ENCODE results near the gene LAMA2. TPM values are rescaled to one million over a fixed set of nuclear protein-coding genes. Genes with fewer than 3 reads are reported as not detected.
"Not testable (repeated sequence)": the region's sequence is repeated elsewhere in the genome, so short reads cannot be mapped to it uniquely, and the experiment has no call there.

LAMA2 gene
- total RNA-seq, 2 experiments from 2014 or later, result 0.69 to 1.5 TPM

GRCh38 chr6:129084406-129084805 is 201.5 kb downstream of the LAMA2 start:
- CTCF ChIA-PET, result no interaction called here
- Mint-ChIP-seq H3K4me3 (no peak overlapping the region), H3K27me3 (peaks cover 6% of the 10 kb centered on the region), H3K36me3 (ENCODE audit: low read depth) (no peaks in the 10 kb centered on the region), H3K4me1 (ENCODE audit: low read depth) (no peaks in the 10 kb centered on the region), H3K27ac (no peak overlapping the region), H3K9me3 (peaks cover 2% of the 10 kb centered on the region)
- no peak for ATAC-seq
- intact Hi-C loops (cut with micrococcal nuclease), result no loop called here
- POLR2A ChIA-PET, result no interaction called here
- DNase-seq, result no peak
- TF ChIP-seq CTCF (IDR thresholded peaks at IDR 0.05), result no peak

DNA sequence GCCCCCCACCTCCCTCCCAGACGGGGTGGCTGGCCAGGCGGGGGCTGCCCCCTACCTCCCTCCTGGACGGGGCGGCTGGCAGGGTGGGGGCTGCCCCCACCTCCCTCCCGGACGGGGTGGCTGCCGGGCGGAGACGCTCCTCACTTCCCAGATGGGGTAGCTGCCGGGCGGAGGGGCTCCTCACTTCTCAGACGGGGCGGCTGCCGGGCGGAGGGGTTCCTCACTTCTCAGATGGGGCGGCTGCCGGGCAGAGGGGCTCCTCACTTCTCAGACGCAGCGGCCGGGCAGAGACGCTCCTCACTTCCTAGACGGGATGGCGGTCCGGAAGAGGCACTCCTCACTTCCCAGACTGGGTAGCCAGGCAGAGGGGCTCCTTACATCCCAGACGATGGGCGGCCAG is 205.5 kb downstream of the LAMA2 start:
- H3K4me1 Mint-ChIP-seq (ENCODE audit: low read depth); H3K4me3 Mint-ChIP-seq; H3K27me3 Mint-ChIP-seq; H3K36me3 Mint-ChIP-seq (ENCODE audit: low read depth); intact Hi-C loops (cut with micrococcal nuclease); H3K27ac Mint-ChIP-seq; ATAC-seq; H3K9me3 Mint-ChIP-seq; CTCF ChIA-PET; DNase-seq; POLR2A ChIA-PET: not testable (repeated sequence)

DNA sequence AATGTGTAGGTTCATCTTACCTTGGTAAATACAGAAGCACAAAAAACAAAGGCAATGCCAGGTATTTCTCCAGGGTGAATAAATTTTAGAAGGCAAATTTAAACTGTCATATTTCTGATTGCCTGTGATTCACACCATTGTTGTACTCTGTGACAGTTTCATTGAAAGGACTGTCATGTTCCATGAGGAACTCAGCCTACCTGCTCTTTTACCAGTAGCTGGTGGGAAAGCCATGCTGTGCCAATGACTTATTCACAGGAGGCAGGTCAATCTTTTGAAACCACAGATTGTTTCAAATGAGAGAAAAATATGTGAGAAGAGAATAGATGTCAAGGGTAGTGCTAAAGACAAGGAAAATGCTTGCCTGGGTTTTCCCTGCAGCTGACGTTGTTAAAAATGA is 206.4 kb downstream of the LAMA2 start:
- intact Hi-C loops (cut with micrococcal nuclease), result no loop called here
- Mint-ChIP-seq H3K36me3 (ENCODE audit: low read depth) (no peaks in the 10 kb centered on the region), H3K4me3 (no peak overlapping the region), H3K9me3 (peaks cover 2% of the 10 kb centered on the region), H3K27ac (no peak overlapping the region), H3K27me3 (peaks cover 6% of the 10 kb centered on the region), H3K4me1 (ENCODE audit: low read depth) (no peaks in the 10 kb centered on the region)
- no peak for TF ChIP-seq CTCF (IDR thresholded peaks at IDR 0.05)
- DNase-seq (no peak), ATAC-seq (no peak)
- ChIA-PET CTCF (no interaction called here), POLR2A (no interaction called here)

DNA sequence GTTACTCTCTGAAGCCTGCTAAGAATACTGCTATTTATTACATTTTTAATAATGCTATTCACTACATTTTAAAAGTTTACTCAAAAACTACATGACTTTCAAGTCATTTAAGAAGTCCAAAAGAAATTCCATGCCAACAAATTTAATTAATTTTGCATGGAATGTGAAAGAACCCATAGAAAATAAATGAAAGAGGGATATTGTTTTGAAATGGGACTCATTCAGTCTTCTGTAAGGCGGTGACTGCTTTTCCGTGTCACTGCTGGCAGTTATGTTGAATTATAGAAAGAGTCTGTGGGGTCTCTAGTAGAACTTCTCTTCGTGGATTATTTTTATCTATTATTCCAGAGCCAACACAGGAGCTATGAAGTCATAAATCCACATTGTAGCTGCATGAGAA is 211.2 kb downstream of the LAMA2 start:
- H3K27me3 Mint-ChIP-seq, result no peaks in the 10 kb centered on the region
- POLR2A ChIA-PET, result no interaction called here
- DNase-seq (no peak), ATAC-seq (no peak)
- H3K4me3 Mint-ChIP-seq, result no peak overlapping the region
- no peaks in the 10 kb centered on the region for H3K36me3 Mint-ChIP-seq (ENCODE audit: low read depth)
- no peak overlapping the region for H3K27ac Mint-ChIP-seq
- no peaks in the 10 kb centered on the region for H3K4me1 Mint-ChIP-seq (ENCODE audit: low read depth)
- peaks cover under 1% of the 10 kb centered on the region for H3K9me3 Mint-ChIP-seq
- intact Hi-C loops (cut with micrococcal nuclease), result no loop called here
- CTCF ChIA-PET, result interaction anchor here (1.4 kb wide), 1 partner anchor 14 kb away, joined by 5 read pairs; no protein-coding TSS in a partner anchor
- no peak for TF ChIP-seq CTCF (IDR thresholded peaks at IDR 0.05)

DNA sequence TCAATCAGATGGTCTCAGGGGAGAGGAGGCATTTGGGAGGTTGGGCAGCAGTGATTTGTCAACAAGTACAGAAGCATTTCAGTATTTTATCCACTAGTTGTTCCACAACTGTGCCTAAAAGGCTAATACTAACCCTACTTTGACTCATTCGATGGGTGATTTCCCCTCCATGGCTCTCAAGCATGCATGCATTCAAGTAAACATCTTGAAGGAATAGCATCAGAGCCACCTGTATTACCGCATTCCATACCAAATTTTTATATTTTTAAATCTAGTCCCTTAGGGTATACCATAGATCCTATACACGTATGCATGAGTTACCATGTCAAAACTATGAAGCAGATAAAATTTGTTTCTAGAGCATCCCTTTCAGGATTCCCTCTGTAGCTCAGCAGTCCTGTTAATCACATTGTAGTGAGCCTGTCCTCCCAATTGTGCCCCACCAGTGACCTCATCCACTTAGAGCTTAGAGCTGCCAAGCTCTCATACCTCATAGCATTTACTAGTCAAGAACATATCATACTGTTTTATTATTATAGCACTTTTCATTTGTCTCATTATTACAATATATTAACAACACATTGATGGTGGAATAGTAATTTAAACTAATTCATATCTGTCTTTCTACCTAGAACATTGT is 213.8 kb downstream of the LAMA2 start:
- no peaks in the 10 kb centered on the region for H3K9me3 Mint-ChIP-seq
- no peak overlapping the region for H3K27ac Mint-ChIP-seq
- DNase-seq (no peak), ATAC-seq (no peak)
- H3K36me3 Mint-ChIP-seq (ENCODE audit: low read depth), result no peaks in the 10 kb centered on the region
- intact Hi-C loops (cut with micrococcal nuclease), result no loop called here
- H3K27me3 Mint-ChIP-seq, result no peaks in the 10 kb centered on the region
- H3K4me3 Mint-ChIP-seq, result no peak overlapping the region
- ChIA-PET POLR2A (no interaction called here), CTCF (no interaction called here)
- H3K4me1 Mint-ChIP-seq (ENCODE audit: low read depth), result no peaks in the 10 kb centered on the region
- no peak for TF ChIP-seq CTCF (IDR thresholded peaks at IDR 0.05)

Measured in activated CD8-positive, alpha-beta T cell treated with anti-CD3 and anti-CD28 coated beads for 36 hours (primary cell).